ENCODE data around the gene RAB4A. TPM values are rescaled to one million over a fixed set of nuclear protein-coding genes. Genes with fewer than 3 reads are reported as not detected.

Gene RAB4A
- polyA plus RNA-seq, 1 experiment = 24.8 TPM

DNA sequence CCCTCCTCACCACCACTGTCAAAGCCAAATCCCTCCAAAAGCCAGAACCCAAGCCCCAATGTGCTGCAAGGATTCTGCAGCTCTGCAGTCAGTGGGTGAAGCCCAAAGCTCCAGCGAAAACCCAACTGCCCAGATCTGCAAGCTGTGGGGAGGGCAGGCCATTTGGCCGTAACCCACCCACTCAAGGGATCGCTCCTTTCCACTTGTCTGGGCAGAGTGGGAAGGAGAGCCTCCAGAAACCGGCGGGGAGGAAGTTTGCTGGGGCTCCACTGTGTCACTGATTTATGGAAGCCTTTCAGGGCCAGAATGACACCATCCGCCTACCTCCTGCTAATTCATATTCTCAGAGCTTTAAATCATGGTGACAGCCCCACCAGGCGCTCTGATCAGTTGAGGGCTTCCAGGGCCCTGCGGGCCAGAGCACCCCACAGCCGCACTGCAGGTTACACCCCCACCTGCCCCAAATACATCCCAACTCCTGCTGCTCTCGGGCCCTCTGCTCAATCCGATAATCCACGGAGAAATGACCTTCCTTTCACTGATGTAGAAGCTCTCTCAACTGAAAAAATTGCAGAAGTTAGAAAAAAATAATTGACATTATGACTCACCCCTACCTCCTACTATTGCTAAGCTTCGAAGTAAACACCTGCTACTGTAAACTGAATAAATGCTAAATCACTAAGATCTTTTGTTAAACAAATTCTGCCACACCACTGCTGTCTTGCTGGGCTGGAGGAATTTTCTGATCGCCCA is 40.6 kb upstream of the RAB4A start:
- Histone ChIP-seq H3K27me3 (ENCODE audit: control insufficient read depth, insufficient read depth, low read length) (peaks cover 5% of the 10 kb centered on the region), H3K4me3 (ENCODE audit: low read depth, low read length) (no peak overlapping the region), H3K36me3 (ENCODE audit: control insufficient read depth, insufficient read depth, low read length) (no peaks in the 10 kb centered on the region)
- TF ChIP-seq, protein P1, sequence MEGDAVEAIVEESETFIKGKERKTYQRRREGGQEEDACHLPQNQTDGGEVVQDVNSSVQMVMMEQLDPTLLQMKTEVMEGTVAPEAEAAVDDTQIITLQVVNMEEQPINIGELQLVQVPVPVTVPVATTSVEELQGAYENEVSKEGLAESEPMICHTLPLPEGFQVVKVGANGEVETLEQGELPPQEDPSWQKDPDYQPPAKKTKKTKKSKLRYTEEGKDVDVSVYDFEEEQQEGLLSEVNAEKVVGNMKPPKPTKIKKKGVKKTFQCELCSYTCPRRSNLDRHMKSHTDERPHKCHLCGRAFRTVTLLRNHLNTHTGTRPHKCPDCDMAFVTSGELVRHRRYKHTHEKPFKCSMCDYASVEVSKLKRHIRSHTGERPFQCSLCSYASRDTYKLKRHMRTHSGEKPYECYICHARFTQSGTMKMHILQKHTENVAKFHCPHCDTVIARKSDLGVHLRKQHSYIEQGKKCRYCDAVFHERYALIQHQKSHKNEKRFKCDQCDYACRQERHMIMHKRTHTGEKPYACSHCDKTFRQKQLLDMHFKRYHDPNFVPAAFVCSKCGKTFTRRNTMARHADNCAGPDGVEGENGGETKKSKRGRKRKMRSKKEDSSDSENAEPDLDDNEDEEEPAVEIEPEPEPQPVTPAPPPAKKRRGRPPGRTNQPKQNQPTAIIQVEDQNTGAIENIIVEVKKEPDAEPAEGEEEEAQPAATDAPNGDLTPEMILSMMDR (IDR thresholded peaks at IDR 0.05; ENCODE audit: insufficient read depth, low read depth, low read length) = no peak
- ChIA-PET POLR2A (no interaction called here), CTCF (interaction anchor here (1.0 to 5.5 kb wide), 5 partner anchors 12 to 566 kb away, joined by 3 to 63 read pairs (median 4); partner anchors contain the start of gene RHOU)
- no peak for DNase-seq (ENCODE audit: low read depth)

DNA sequence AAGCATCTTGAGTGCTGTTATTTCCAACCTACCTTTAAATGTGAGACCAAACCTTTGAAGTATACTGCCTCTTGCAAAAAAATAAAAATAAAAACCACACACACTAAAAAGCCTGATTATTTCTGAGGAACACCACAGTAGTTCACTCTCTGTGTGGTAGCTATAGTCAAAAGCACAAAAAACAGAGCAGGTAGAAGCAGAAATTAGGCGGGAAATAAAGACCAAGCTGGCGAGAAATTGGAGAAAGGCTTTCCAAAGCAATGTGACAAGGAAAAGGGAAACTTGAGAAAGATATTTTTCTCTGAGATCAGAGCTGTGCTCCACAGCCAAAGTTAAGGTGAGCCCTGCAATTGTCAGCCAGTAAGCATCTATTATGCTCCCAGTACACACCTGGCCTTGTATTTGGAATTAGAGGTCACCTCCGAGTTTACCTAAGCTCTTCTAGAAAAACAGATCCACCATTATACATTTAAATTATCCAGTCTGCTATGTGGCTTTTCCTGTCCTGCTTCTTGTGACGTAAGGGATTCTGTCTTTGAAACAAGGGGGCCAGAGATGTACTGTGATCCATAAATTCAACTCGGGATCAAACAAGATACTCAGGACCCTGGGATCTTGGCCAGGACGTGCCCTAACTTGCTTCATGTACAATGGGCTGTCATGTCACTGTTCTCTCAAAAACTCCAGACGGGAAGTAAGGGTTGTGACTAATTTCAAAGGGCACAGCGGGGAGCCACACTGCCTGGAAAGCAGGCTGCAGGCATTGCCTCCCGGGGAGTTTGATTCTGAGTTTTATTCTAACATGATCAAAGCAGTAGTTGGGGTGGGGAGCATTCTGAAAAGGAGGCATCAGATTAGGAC is 39.8 kb upstream of the RAB4A start:
- ChIA-PET POLR2A (no interaction called here), CTCF (interaction anchor here (1.5 to 5.5 kb wide), 2 partner anchors 15 to 567 kb away, joined by 4 to 63 read pairs; no protein-coding TSS in a partner anchor)
- TF ChIP-seq, protein P1 (IDR thresholded peaks at IDR 0.05; ENCODE audit: insufficient read depth, low read depth, low read length) = no peak
- H3K27me3 ChIP-seq (ENCODE audit: control insufficient read depth, insufficient read depth, low read length) = peaks cover 5% of the 10 kb centered on the region
- no peak for DNase-seq (ENCODE audit: low read depth)
- no peak overlapping the region for H3K4me3 ChIP-seq (ENCODE audit: low read depth, low read length)
- H3K36me3 ChIP-seq (ENCODE audit: control insufficient read depth, insufficient read depth, low read length) = no peaks in the 10 kb centered on the region

DNA sequence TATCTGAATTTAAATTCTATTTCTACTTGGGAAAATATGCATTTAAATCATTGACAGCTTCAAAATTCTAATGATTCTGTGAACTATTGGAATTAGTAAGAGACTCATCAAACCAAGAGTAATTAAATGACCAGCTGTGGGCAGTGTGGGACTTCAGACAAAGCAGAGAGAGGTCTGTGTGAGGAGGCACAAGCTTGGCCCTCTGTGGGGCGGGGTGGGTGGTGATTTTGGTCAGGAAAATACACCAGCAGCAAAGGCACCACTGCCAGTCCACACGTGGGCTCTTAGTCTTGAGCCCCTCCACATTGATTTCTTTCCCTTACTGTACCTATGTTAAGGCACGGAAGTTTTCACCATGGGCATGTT is 39.2 kb upstream of the RAB4A start:
- no peak for DNase-seq (ENCODE audit: low read depth)
- ChIA-PET POLR2A (no interaction called here), CTCF (interaction anchor here (1.5 to 5.5 kb wide), 2 partner anchors 14 to 568 kb away, joined by 4 to 63 read pairs; no protein-coding TSS in a partner anchor)

DNA sequence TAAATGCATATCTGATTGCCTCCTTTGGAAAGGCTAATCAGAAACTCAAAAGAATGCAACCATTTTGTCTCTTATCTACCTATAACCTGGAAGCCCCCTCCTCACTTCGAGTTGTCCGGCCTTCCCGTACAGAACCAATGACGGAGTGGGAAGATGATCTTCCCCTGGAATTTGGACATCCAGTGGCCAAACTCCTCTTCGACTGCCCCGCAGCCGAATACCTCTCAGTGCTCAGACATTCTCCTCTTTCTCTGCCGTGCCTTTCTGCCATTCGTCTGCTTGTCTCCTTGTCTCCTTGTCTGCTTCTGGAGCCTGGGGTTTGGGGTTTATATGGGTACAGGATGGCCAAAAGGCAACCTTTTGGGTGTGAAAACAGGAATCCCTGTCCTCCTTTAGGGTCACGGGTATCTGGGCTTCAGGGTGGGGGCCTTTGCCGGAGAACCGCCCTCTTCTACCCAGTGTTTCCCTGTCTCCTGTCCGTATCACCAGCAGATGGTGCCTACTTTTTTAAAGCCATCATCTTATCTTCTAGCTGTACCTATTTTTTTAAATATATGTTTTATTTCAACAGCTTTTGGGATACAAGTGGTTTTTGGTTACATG is 35.9 kb upstream of the RAB4A start:
- POLR2A ChIA-PET = no interaction called here
- Histone ChIP-seq H3K4me3 (ENCODE audit: low read depth, low read length) (no peak overlapping the region), H3K27me3 (ENCODE audit: control insufficient read depth, insufficient read depth, low read length) (peaks cover 1% of the 10 kb centered on the region; the same call in 1 of the 2 replicates), H3K36me3 (ENCODE audit: control insufficient read depth, insufficient read depth, low read length) (no peaks in the 10 kb centered on the region)
- CTCF ChIA-PET = interaction anchor here (1.6 kb wide), 1 partner anchor 11 kb away, joined by 4 read pairs; no protein-coding TSS in a partner anchor
- no peak for DNase-seq (ENCODE audit: low read depth)
- TF ChIP-seq, protein P1 (IDR thresholded peaks at IDR 0.05; ENCODE audit: insufficient read depth, low read depth, low read length) = no peak

More for the DNA sequence above, 39.2 kb upstream of the RAB4A start:
- TF ChIP-seq, protein P1 (IDR thresholded peaks at IDR 0.05; ENCODE audit: insufficient read depth, low read depth, low read length) = no peak
- peaks cover 5% of the 10 kb centered on the region for H3K27me3 ChIP-seq (ENCODE audit: control insufficient read depth, insufficient read depth, low read length)
- no peak overlapping the region for H3K4me3 ChIP-seq (ENCODE audit: low read depth, low read length)
- no peaks in the 10 kb centered on the region for H3K36me3 ChIP-seq (ENCODE audit: control insufficient read depth, insufficient read depth, low read length)
